Lower lobe of right lung (tissue), 2 donors: Measurements from ENCODE around the gene TMEM119. TPM values are rescaled to one million over a fixed set of nuclear protein-coding genes. Genes with fewer than 3 reads are reported as not detected.

ENCODE experiments used
- ATAC-seq, 2 donors: fragments of 200-7000 bp; cut with Tn5 transposase; one replicate each; pipeline ENCODE4 v1.9.1; 2020 to 2022; ENCODE audit warnings: mild to moderate bottlenecking in 2 of 2, moderate library complexity in 2 of 2
- DNase-seq: peaks from one replicate; pipeline ENCODE4 v3.0.0-alpha.2; 2020
- H3K27ac ChIP-seq: fragments of 200-600 bp; one replicate; pipeline ENCODE4 v1.8.0; 2022
- H3K27me3 ChIP-seq: fragments of 200-600 bp; one replicate; pipeline ENCODE4 v1.8.0; 2022; ENCODE audit warnings: low read depth
- H3K36me3 ChIP-seq: fragments of 200-600 bp; one replicate; pipeline ENCODE4 v1.8.0; 2022; ENCODE audit warnings: mild to moderate bottlenecking
- H3K4me1 ChIP-seq: fragments of 200-600 bp; one replicate; pipeline ENCODE4 v1.8.0; 2022
- H3K4me3 ChIP-seq: fragments of 200-600 bp; one replicate; pipeline ENCODE4 v1.8.0; 2022; ENCODE audit warnings: mild to moderate bottlenecking
- H3K9me3 ChIP-seq: fragments of 200-600 bp; one replicate; pipeline ENCODE4 v1.8.0; 2022
- CTCF ChIP-seq: fragments of 200-600 bp; IDR thresholded peaks from one replicate; pipeline ENCODE4 v1.8.0; 2022; ENCODE audit warnings: antibody characterized with exemption, mild to moderate bottlenecking
- intact Hi-C: fragments of 100-400 bp; cut with DNase I; formaldehyde crosslinking; loops from one replicate; pipeline ENCODE4 v1.11.0; 2022
- total RNA-seq: library from RNA; stranded (reverse); fragmentation: NEBNext Ultra II Directional; extraction: Animal tissue kit (Norgen Biotek cat#: 25700); gene quantifications from one replicate; pipeline ENCODE4 v1.2.1, GENCODE V29; 2021
- donor health status: DM: no; HTN: yes; CAD: no; lungs with severe emphysema.

TMEM119 gene
- total RNA-seq, 1 donor from 2014 or later: 13.4 TPM

GRCh38 chr12:108643941-108644810 is 46.3 kb upstream of the TMEM119 start:
- intact Hi-C loops: no loop called here
- Histone ChIP-seq H3K36me3 (peaks cover 35% of the 10 kb centered on the region), H3K9me3 (no peaks in the 10 kb centered on the region), H3K27ac (peak overlapping the region; percentile 79), H3K27me3 (no peaks in the 10 kb centered on the region), H3K4me3 (no peak overlapping the region), H3K4me1 (peaks cover 62% of the 10 kb centered on the region)
- no peak for TF ChIP-seq CTCF
- ATAC-seq: peak; percentile 89 to 92
- DNase-seq: peak; percentile 84

- intact Hi-C loops: no loop called here
- peaks cover 72% of the 10 kb centered on the region for H3K4me1 ChIP-seq
- peaks cover 24% of the 10 kb centered on the region for H3K36me3 ChIP-seq
- no peak overlapping the region for H3K4me3 ChIP-seq
- DNase-seq: no peak
- H3K27me3 ChIP-seq: no peaks in the 10 kb centered on the region
- TF ChIP-seq CTCF: no peak
- no peaks in the 10 kb centered on the region for H3K9me3 ChIP-seq
- peak in 1 of 2 donors; percentile 34 for ATAC-seq
- peak overlapping the region; percentile 79 for H3K27ac ChIP-seq
Measured at GRCh38 chr12:108642899-108643654, 45.2 kb upstream of the TMEM119 start.

GRCh38 chr12:108642269-108642870 is 44.5 kb upstream of the TMEM119 start:
- Histone ChIP-seq H3K9me3 (no peaks in the 10 kb centered on the region), H3K36me3 (peaks cover 17% of the 10 kb centered on the region), H3K27me3 (no peaks in the 10 kb centered on the region), H3K4me3 (no peak overlapping the region), H3K27ac (peak overlapping the region; percentile 18), H3K4me1 (peaks cover 74% of the 10 kb centered on the region)
- no peak for ATAC-seq
- no peak for DNase-seq
- no peak for TF ChIP-seq CTCF
- intact Hi-C loops: no loop called here

- no peaks in the 10 kb centered on the region for H3K27me3 ChIP-seq
- H3K9me3 ChIP-seq: no peaks in the 10 kb centered on the region
- no peak for DNase-seq
- peak overlapping the region; percentile 18 for H3K27ac ChIP-seq
- H3K4me1 ChIP-seq: peaks cover 78% of the 10 kb centered on the region
- H3K36me3 ChIP-seq: peaks cover 12% of the 10 kb centered on the region
- H3K4me3 ChIP-seq: no peak overlapping the region
- no peak for TF ChIP-seq CTCF
- intact Hi-C loops: no loop called here
- ATAC-seq: peak; percentile 1 to 2
Measured at GRCh38 chr12:108641446-108642268, 43.8 kb upstream of the TMEM119 start.
